GM13977 (cell line): ENCODE data around the gene HEBP2.

Experiments
- DNase-seq: peaks from one replicate; pipeline ENCODE4 v3.0.0; 2012; ENCODE audit warnings: low spot score
- in situ Hi-C: fragments of 300-500 bp; cut with MboI; formaldehyde crosslinking; loops from one replicate; pipeline ENCODE4 v1.12.0; 2022; ENCODE audit warnings: low sequenced_read_pairs, low pct_unique_long_range_greater_than_20kb, mixed read lengths, inconsistent platforms; ENCODE audit not compliant: unreplicated experiment
- TF ChIP-seq, protein P1 (sequence below): IDR thresholded peaks from 2 replicates; pipeline ENCODE4 v1.5.1; 2012; ENCODE audit warnings: mild to moderate bottlenecking, control low read depth; ENCODE audit not compliant: insufficient read depth; ENCODE audit errors: extremely low read depth, missing control alignments

Gene HEBP2

DNA sequence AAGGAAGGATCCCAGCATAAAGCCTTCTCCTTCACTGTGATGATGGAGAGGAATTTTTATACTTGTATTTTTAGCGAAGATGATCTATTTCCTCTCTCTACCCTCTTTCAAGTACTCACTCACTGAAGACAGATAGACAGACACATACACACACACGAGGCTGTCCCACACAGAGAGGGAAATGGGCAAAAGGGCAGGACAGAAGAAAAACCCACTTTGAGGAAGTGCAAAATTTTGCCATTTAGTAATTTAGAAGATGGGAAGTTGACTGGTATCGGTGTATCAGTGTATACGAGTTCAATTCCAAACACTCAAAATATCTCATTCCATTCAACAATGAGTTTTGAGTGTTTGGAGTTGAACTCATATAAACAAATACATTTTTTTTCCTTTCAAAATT is 30.9 kb downstream of the HEBP2 start:
- DNase-seq = no peak
- in situ Hi-C loops = no loop called here
- TF ChIP-seq, protein P1, sequence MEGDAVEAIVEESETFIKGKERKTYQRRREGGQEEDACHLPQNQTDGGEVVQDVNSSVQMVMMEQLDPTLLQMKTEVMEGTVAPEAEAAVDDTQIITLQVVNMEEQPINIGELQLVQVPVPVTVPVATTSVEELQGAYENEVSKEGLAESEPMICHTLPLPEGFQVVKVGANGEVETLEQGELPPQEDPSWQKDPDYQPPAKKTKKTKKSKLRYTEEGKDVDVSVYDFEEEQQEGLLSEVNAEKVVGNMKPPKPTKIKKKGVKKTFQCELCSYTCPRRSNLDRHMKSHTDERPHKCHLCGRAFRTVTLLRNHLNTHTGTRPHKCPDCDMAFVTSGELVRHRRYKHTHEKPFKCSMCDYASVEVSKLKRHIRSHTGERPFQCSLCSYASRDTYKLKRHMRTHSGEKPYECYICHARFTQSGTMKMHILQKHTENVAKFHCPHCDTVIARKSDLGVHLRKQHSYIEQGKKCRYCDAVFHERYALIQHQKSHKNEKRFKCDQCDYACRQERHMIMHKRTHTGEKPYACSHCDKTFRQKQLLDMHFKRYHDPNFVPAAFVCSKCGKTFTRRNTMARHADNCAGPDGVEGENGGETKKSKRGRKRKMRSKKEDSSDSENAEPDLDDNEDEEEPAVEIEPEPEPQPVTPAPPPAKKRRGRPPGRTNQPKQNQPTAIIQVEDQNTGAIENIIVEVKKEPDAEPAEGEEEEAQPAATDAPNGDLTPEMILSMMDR = no peak

DNA sequence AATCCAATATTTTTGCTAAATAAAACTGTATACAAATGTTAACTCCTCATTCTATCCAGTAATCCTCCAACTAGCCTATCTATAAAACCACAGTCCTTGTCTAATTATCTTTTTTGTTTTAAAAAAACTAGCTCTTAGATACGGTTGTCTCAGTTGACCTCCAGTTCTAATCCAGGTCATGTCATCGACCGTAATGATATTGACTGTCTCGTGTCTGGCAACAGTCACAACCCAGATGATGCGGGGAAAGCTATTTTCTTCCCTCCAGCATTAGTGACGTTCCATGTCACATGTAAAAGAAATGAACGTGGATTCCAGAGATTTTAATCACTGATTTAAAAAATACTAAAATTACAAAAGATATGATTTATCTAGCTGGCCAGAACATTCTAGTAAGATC is 35.5 kb downstream of the HEBP2 start:
- TF ChIP-seq, protein P1 = no peak
- no peak for DNase-seq
- in situ Hi-C loops = no loop called here

DNA sequence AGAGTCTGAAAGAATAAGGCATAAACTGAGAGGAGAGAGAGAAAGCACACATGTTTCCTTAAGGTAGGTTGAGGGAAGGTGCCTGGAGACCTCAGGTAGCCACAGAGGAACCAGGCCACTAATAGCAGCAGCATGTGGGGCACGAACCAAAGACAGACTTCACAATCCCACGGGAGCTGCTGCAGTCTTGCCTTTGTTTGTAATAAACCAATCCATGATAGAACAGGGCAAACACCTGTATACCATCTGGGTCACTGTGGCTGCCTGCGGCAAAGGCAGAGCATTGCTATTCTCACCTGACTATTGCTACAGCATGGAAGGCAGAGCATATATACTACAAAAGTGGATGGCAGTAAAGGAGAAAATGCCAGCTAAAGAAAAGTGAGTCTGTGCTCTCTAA is 36.3 kb downstream of the HEBP2 start:
- DNase-seq = no peak
- TF ChIP-seq, protein P1 = no peak
- in situ Hi-C loops = no loop called here

DNA sequence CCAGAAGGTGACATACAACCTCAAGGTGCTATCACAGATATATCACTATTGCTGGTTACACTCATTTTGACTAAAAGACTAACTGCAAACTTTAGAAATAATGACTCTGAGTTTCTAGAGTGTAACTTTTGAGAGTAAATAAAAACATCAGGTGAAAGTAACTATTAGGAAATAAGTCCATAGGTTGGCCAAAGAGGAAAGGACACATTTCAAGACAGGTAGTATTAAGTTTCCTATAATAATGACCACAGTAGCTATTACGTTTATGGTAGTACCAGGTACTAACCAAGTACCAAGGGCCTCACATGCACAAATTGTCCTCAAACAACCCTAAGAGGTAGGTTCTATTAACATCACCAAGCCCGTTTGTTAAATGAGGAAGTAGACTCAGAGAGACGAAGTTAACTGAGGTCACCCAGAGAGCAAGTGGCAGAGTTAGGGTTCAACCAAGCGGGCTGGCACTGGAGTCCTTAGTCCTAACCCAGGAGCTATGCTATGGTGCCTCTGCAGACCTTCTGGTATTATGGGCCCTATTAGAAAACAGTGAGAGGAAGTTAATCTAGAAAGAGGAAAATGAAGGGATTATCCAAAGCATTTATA is 36.8 kb downstream of the HEBP2 start:
- TF ChIP-seq, protein P1 = no peak
- no peak for DNase-seq
- in situ Hi-C loops = no loop called here

DNA sequence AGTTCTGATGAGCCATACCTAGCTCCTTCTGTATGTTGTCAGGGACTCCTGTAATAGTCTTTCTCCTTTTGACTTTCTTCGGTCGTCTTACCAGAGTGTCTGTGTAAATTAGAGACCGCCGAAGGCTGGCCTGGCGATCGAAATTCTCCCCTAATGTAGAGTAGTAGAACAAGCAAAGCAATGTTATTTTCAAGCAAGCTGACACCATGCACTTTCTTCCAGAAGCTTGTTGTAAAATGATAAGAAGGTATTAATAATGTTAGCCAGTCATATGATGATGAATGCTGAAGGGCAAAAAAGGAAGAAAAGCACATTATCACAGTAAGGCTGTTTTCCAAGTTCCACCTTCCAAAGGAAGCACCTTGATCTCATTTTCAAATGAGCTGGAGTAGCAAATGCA is 37.9 kb downstream of the HEBP2 start:
- DNase-seq = no peak
- in situ Hi-C loops = no loop called here
- TF ChIP-seq, protein P1 = no peak

DNA sequence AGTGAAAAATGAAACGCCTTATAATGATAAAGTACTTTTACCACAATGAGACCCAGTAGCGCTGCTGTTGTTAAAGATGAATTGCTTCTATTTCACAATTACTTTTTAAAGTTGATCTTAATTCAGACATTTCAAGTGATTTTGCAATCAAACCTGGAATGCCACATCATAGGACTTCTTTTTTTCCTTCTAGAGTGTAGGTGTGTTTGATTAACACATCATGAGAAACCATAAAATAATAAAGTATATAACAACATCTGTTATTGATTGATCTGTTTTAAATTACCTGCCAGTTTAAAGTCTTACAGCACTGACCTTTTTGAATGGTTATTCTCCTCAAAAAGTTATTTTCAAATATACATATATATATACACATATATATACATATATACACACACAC is 38.6 kb downstream of the HEBP2 start:
- no peak for DNase-seq
- TF ChIP-seq, protein P1 = no peak
- in situ Hi-C loops = no loop called here

DNA sequence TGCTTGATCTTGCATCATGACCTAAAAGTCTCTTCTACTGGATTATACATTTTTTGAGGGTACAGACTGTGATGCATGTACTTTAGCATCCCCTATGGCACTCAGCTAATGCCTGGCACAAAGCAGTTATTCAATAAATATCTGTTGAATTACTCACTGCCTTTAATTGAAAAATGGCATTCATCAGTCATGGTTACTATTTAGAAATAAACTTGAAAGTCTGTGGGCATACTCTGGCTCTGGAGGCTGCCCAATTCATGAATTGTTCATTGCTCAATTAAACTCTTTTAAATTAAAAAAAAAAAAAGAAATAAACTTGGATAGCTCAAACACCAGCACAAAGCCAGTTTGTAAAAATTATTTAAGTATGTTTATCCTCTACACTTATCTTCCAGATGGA is 40.0 kb downstream of the HEBP2 start:
- TF ChIP-seq, protein P1 = no peak
- no peak for DNase-seq
- in situ Hi-C loops = no loop called here
